Iris pigment epithelial cell (primary cell): ENCODE results near the gene GPR162.
"Not testable (repeated sequence)": the region's sequence is repeated elsewhere in the genome, so short reads cannot be mapped to it uniquely, and the experiment has no call there.

Experiments
- DNase-seq: peaks from one replicate; pipeline ENCODE4 v3.0.0-alpha.2; 2011; ENCODE audit warnings: low read depth

Gene GPR162

DNA sequence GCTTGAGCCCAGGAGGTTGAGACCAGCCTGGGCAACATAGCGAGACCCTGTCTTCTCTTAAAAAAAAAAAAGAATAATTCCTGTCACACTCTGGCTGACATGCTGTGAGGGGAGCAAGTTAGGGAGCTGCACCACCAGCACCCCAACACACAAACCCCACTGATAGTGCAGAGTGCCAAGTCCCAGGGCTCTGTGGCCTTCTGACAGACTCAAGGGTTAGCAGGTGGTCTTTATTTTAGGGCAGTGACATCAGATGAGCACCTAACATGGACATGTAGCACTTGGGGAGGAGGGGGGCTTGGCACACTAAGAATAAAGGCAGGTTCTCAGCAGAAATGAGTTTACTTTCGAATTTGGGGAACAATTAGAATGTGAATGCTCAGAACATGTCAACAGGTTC, 37.2 kb downstream of the GPR162 start:
- no peak for DNase-seq

DNA sequence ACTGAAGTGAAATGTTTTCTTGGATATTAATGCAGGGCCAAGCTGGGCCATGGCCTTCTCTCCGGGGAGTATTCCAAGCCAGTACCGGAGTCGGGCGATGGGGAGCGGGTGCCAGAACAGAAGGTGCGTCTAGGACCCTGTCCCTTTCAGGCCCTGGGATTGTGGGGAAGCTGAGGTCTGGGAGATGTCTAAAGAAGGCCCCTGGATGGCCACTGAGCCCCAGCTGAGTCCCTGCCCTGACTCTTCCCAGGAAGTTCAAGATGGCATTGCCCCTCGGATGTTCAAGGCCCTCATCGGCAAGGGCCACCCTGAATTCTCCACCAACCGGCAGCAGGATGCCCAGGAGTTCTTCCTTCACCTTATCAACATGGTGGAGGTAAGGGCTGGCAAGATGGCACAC, 38.5 kb downstream of the GPR162 start:
- DNase-seq, result no peak

DNA sequence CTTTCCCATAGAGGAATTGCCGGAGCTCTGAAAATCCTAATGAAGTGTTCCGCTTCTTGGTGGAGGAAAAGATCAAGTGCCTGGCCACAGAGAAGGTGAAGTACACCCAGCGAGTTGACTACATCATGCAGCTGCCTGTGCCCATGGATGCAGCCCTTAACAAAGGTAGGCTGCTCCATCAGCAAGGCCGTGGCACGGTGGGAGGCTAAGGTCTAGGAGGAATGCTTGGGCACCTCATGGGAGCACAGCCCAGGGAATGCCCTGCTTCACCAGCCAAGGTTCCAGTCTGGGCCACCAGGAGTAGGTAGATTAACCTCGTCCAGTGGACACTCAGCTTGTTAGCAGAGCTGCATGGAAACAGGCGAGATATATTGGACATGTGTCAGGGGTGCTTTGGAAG, 39.3 kb downstream of the GPR162 start:
- no peak for DNase-seq

DNA sequence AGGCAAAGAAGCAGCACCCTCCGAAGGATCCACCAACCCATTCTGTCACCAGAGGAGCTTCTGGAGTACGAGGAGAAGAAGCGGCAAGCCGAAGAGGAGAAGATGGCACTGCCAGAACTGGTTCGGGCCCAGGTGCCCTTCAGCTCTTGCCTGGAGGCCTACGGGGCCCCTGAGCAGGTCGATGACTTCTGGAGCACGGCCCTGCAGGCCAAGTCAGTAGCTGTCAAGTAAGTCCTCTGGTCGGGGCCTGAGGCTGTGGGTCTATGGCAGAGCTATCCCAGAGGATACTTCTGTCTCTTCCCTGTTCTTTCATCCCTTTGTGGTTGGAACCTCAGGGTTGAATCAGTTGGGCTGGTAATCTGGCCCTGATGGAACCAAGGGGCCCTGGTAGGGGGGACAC, 39.8 kb downstream of the GPR162 start:
- no peak for DNase-seq

DNA sequence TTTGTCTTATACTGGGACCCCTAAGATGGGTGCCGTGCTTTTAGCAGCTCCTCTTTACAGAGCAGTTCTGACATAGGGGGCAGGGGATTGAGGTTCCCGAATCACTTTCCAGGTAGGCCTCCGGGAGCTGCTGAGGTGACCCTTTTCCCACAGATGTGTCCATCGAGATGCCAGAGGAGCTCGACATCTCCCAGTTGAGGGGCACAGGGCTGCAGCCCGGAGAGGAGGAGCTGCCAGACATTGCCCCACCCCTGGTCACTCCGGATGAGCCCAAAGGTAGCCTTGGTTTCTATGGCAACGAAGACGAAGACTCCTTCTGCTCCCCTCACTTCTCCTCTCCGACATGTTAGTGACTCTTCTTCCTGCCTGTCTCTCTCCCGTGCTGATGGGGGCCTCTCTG, 41.4 kb downstream of the GPR162 start:
- no peak for DNase-seq

DNA sequence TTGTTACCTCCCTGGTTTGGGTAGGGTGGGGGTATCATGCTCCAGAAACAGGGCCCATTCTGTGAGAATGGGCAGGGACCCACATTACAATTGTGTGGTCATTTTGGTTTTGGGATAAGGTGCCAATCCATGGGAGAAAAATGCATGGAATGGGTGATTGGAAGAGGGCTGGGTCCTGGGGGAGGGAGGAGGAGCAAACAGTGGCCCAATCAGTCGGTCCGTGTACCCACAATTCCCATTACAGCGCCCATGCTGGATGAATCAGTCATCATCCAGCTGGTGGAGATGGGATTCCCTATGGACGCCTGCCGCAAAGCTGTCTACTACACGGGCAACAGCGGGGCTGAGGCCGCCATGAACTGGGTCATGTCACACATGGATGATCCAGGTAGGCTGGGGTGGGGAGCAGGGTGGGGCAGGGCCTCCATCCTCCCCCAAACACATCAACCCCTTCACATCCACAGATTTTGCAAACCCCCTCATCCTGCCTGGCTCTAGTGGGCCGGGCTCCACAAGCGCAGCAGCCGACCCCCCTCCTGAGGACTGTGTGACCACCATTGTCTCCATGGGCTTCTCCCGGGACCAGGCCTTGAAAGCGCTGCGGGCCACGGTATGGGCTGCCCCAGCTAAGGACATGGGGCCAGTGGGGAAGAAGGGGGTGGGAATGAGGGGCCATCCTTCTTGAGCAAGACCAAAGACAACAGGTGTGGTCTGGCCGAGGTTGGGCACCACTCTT, 42.1 kb downstream of the GPR162 start:
- DNase-seq, result no peak

DNA sequence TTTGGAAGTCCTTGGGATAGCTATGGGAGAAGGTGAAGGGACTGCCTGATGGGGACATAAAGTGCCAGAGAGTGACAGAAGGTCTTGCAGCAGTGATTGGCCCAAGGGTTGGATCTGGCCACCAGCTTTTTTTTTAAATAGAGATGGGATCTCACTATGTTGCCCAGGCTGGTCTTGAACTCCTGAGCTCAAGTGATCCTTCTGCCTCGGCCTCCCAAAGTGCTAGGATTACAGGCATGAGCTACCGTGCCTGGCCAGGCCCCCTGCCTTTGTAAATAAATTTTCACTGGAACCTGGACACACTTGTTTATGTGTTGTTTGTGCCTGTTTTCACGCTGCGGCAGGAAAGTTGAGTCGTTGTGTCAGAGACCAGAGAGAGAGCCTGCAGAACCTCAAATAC, 43.7 kb downstream of the GPR162 start:
- DNase-seq, result not testable (repeated sequence)

DNA sequence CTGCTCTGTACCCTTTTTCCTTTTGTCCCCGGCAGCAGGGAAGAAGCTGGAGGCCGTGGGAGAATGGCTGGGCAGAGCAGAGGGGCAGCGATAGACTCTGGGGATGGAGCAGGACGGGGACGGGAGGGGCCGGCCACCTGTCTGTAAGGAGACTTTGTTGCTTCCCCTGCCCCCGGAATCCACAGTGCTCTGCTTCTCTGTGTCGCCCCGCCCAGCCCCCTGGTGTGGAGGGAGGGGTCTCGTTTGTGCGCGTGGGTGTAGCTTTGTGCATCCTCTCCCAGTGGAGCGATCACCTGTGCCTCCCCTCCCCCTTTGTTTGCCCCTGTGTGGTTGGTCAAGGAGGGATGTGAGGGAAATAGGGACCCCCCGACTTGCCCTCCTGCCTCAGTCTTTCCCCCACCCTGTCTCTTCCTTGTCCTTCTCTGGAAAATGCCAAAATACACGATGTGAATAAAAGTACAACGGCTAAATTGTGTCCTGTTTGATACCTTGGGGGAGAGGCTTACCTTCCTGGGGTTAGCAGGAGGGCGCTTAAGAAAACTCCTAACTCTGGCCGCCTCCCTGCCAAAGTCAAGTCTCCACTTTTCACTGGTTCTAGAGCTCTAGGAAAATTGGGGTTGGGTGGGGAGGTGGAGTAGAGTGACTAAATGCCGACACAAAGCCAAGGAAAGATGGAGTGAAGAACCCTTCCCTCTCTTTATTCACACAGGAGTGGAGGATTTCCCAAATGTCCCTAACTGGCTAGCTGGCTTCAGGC, 44.7 kb downstream of the GPR162 start:
- DNase-seq, result no peak

DNA sequence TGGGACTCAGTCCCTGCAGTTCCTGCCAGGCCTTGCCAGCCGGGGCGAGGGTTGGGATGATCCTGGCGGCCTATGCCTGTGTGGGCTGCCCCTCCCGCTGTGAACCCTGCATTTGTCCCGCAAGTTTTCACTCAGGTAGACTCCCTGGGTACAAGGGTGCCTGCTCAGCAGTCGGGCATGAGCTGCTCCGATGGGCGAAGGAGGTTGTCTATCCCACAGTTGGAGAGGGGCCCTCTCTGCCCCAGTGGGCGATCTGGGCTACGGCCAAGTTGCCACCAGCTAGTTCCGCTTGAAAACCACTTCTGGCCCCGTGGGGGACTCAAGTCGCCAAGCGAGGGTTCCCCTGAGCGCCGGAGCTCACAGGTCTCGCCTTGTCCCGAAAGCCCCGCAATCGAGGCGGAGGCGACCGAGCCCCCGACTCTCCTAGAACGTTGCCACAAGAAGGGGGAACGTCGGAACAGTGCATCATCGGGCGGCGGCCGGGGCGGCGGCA, 45.3 kb downstream of the GPR162 start:
- DNase-seq, result no peak

DNA sequence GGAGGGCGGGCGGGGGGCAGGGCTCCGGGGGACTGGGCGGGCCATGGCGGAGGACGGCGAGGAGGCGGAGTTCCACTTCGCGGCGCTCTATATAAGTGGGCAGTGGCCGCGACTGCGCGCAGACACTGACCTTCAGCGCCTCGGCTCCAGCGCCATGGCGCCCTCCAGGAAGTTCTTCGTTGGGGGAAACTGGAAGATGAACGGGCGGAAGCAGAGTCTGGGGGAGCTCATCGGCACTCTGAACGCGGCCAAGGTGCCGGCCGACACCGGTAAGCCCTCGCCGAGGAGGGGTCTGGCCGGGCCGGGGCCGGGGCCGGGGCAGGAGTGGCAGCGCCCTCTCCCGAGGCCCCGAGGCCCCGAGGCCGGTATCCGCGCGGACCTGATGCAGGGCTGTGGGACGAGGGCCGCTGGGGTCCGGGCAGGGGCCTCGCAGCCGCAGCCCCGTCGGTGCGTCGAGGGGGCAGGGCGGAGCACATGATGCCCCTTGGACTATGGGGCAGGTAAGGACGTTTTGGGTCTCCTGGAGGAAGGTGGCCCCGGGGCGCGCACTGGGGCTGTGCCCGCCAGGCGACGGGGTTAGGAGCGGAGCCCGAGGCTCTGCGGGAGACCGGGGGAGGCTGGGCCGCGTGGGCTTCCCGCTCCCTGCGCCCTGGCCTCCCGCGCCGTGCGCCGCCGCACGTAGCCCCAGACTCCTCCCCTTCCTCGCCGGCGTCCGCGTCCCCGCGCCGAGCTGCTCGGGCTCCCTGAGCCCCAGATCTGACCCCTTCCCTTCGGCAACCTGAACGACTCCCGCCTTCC, 46.0 kb downstream of the GPR162 start, which contains the start of gene TPI1:
Gene TPI1 (plus strand): TSS at position 119 of the 798 bp plus-strand sequence. CDS start 36 bp downstream, at position 155.
- DNase-seq, result peak; percentile 80

DNA sequence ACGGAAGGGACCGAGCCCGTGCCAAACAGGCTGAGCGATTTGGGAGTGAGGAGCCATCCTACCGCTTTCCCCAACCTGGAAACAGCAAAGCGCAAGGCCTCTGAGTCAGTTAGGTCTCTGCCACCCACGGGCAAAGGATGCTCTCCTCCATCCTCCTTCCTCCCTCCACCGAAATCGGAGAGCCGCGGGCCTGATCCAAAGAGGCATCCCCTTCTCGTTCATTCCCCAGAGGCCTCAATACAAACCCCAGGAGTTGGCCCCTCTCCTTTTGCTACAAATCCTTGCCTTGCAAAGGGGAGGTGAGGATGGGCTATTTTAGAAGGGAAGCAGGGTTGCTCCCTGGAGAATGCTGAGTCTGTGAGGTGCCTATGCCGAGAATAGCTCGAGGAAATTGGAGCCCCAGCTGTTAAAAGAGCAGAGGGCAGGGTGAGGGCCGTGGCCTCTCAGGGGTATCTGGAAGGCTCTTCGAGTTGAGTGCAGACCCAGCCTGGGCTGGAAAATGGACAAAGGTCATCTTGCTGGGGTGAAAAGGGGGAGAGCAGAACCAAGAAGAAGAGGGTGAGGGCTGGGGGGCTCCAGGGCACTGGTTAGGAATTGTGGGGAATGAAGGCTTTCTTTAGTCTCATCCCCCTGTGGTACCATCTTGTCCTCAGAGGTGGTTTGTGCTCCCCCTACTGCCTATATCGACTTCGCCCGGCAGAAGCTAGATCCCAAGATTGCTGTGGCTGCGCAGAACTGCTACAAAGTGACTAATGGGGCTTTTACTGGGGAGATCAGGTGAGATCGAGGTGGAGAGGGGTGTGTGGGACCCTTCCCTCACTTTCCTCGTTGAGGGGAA, 46.8 kb downstream of the GPR162 start:
- DNase-seq, result no peak

DNA sequence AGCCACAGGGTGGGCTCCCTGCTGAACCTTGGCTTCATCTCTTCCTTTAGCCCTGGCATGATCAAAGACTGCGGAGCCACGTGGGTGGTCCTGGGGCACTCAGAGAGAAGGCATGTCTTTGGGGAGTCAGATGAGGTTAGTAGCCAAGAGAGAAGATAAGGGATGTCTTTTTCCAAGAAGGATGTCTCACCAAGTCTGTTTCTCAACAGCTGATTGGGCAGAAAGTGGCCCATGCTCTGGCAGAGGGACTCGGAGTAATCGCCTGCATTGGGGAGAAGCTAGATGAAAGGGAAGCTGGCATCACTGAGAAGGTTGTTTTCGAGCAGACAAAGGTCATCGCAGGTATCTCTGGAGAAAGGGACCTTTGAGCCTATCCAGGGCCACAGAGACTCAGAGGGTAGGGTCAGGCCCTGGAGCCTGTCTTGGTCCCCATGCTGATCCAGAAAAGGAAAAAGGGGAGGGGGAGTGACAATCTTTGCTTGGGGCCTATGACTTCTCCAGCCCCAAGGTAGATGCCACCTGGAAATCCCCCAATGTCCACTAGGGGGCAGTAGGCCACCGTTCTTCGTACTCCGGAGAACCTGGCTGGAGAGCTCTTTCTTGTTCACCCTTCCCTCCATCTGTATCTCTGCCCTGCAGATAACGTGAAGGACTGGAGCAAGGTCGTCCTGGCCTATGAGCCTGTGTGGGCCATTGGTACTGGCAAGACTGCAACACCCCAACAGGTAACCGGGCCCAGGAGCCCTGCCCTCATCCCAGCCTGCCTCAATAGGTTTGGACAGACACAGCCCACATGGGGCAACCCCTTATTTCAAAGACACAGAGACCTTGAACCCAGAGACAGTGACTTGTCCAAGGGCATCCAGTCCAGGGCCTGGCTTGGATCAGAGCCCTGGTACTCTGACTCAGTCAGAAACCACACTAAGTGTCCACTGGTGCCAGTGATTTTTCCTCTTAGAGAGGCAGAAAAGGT, 47.7 kb downstream of the GPR162 start:
- DNase-seq, result peak; percentile 61

DNA sequence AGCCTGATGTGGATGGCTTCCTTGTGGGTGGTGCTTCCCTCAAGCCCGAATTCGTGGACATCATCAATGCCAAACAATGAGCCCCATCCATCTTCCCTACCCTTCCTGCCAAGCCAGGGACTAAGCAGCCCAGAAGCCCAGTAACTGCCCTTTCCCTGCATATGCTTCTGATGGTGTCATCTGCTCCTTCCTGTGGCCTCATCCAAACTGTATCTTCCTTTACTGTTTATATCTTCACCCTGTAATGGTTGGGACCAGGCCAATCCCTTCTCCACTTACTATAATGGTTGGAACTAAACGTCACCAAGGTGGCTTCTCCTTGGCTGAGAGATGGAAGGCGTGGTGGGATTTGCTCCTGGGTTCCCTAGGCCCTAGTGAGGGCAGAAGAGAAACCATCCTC, 48.7 kb downstream of the GPR162 start:
- not testable (repeated sequence) for DNase-seq

DNA sequence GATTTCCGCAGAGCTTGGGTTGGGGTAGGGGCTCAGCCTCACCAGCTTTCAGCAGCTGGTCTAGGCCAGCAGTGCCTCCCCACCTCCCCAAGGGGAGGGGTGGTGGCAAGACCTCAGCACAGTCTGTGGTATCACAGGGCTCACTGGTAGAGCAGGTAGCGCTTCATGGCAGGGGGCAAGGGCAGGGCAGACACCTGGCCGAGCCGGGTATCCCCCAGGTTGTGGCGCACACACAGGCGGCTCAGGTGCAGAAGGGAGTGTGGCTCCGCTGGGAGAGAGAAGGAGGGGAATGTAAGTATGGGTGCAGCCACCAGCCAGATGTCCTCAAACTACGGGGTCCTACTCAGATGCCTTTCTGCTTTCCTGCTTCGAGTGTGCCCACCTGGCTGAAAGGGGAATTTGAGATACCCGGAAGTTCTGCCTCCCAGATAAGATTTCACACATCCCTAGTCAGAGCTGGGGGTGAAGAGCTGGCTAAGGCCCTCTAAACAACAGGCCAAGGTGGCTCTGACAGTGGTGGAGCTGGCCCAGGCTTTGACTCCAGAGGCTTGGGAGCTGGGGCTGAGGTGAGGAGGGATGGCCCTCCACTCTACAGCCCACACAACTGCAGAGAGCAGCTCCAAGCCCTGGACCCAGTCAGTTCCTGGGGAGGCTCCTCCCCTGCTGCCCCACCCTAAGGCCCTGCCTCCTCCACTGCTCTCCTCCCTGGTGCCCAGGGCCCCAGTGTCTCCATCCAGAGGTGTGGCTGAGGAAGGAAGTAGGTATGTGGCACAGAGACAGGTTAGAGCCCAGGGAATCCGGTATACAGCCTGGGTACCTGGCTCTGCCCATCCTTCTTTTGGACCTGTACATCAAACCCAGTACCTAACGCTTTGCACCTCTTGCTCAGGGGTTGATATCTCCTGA, 49.7 kb downstream of the GPR162 start:
- DNase-seq, result no peak

DNA sequence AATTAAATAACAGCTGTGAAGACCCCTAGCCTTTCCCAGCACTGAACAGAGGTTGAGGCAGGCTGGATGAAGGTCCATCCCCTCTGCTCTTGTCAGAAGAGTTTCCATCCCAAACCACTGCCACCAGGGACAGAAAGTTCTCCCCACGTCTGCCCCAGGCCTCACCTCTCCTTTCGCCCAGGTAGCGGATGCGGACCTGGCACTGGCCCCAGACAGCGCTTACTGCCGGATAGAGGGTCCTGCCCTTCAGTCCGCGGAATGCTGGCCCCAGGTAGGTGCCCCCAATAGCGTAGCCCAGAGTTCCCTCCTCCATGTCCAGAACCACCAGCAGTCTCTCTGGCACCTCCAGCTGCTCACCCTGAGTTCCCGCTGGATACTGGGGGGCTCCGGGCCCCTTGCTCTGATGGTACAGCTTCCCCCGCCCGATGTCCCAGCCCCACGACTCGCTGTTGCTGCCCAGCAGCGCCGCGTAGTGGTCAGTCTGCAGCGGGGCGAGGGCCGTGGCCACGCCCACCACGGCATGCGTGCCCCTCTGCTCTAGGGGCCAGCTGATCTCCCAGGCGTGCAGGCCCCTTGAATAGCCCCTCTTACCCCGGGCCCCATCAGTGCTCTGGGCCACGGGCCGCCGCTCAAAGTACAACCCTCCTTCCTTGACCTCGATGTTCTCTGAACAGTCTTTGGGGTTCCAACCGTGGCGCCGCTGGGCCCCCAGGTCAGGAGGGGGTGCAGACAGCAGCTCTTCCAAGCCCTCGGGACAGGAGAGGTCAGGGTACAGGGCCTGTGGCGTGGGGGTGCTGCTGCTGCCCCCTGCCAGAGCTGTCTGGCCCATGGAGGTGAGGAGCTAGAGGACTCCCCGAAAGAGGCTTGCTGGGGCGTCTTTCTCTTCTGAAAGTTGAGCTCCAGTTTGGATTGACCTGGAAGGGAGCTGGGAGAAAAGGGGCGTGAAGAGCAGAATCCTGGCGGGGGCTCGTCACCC, 50.7 kb downstream of the GPR162 start:
- peak; percentile 59 for DNase-seq

DNA sequence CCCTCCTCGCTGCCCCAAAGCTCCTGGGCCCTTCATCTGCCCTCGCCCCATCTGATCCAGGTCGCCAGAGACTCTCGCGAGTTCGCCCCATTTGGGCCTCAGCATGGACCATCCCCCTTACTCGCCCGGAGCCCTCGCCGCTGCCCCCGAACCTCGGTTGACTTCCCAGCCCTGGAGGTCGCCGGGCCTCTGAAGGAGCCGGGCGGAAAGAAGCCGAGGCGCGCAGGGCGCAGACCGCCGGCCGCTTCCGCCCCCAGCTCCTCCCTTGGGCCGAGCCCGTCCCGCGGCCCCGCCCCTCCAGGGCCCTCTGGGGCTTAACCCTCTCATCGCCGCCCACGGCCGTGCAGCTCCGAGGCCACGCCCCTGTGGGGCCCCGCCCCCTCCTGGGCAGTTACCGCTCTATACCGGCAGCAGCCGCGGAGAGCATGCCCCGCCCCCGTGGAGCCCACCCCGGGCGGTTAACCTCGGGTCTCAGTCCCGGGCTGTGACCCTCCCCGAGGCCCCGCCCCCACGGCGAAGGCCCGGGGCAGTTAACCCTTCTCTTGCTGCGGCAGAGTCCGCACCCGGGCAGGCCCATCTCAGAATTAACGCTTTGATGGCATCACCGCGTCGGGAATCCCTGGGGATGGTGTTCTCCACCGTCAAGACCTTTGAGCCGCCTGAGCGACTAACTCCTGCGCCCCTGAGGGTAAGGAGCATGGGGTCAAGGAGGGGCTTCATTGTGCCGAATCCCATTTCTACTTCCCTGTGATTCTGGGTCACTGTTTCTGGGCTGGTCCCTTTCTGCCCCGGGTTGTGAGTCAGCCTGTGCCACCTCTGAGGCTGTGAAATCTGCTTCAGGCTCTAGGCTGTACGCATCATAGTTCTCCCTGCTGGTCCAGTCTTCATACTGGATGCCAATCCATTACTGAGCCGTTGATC, 51.7 kb downstream of the GPR162 start, which contains the start of gene SPSB2:
Gene SPSB2 (minus strand): TSS at position 210 of the 921 bp plus-strand sequence. CDS start 402 bp downstream, outside the sequence.
- peak; percentile 93 for DNase-seq

DNA sequence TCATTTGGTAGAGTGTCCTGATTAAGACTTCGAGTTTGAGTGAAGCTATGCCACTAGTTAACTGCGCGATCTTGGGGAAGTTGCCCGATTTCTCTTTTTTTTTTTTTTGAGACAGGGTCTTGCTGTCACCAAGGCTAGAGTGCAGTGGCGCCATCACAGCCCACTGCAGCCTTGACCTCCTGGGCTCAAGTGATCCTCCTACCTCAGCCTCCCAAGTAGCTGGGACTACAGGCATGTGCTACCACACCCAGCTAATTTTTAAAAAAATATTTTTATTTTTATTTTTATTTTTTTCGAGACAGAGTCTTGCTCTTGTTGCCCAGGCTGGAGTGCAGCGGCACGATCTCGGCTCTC, 52.4 kb downstream of the GPR162 start:
- not testable (repeated sequence) for DNase-seq
